ENCODE data around the gene PLCXD3. TPM values are rescaled to one million over a fixed set of nuclear protein-coding genes. Genes with fewer than 3 reads are reported as not detected.

Gene PLCXD3, protein sequence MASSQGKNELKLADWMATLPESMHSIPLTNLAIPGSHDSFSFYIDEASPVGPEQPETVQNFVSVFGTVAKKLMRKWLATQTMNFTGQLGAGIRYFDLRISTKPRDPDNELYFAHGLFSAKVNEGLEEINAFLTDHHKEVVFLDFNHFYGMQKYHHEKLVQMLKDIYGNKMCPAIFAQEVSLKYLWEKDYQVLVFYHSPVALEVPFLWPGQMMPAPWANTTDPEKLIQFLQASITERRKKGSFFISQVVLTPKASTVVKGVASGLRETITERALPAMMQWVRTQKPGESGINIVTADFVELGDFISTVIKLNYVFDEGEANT
- total RNA-seq, result under 0.01 and 0.05 TPM in 2 replicates

DNA sequence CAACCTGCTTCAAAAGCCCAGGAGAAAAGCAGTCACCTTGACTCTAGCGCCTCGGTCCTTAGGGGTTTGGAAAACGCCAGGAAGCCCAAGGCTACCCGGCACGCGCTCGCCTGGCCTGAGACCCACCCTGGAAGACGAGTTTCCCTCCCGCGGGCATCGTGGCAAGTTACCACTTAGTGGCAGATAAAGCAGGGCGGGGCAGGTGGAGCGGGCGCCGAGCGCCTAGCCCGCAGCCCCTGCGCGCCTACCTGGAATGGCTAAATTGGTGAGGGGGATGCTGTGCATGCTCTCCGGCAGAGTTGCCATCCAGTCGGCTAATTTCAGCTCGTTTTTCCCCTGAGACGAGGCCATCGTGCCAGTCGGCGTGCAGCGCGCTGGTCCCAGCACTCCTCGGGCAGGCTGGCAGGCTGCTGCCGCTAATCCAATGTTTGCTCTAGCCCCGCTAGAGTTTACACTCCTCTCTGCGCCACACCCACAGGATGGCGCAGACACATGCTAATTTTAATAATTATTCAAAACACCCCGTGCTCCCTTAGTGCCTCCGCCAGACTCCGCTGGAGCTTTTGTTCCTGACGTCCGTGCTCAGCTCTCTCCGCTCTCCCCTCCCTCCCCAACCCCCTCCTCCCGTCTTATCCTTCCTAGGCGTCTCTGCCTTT is at the start of gene PLCXD3:
TSS of gene PLCXD3 (minus strand) at position 426 of the 656 bp plus-strand sequence. CDS start at position 351, 75 bp downstream.

